Measurements from ENCODE around the gene DNAH12.
"Not testable (repeated sequence)": the region's sequence is repeated elsewhere in the genome, so short reads cannot be mapped to it uniquely, and the experiment has no call there.

DNAH12 gene

DNA sequence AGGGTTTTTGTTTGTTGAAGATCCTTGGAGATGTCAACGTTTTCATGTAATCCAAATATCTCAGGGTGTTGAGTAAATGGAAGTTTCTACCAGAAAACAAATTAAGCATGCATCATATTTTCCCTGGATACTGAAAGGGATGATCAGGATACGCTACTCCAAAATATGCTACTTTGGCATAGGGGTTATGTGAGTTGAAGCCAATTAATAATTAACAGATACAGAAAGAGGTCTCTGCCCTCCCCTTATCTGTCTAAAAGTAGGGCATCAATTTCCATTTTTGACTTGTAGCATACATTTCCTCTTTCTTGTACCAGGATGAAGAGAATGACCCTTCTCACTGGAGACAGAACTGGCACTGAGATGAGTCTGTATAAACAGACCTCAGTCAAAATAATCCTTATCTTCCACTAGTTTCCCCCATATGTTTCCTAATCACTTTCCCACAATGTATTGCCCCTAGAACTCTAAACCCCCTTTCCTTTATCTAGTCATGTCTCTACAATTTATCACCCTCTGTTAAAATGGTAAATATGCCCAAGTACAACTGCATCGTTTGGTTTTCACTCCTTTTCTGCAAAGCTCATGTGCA is 234.3 kb downstream of the DNAH12 start:
- no peak for DNase-seq (ENCODE audit: low read depth, low spot score)

DNA sequence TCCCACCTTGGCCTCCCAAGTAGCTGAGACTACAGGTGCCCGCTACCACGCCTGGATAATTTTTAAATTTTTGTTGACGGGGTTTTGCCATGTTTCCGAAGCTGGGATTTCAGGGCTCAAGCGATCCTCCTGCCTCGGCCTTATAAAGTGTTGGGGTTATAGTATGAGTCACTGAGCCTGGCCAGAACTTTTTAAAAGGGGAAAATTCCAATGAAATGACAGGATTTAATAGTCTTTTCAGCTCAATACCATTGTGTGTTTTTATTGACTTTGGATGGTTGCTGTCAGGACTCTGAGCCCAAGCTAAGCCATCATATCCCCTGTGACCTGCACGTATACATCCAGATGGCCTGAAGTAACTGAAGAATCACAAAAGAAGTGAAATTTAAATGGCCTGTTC is 240.6 kb downstream of the DNAH12 start:
- DNase-seq (ENCODE audit: low read depth, low spot score): not testable (repeated sequence)

DNA sequence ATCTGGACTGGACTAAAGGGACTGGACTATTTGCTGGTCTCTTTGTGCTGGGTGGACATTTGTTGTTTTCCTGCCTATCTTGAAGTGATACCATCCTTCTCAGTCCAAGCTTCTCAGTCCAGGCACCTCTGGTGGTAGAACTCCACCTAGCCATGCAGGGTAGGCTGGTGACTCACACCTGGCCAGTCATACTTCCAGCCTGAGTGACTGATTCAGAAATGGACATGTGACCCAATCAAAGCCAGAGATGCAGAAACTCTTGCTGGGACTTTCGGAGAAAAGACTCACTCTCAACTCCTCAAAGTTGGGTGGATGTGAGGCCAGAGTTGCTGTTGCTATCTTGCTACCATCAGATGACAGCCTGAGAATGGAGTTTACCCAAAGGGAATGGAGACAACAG is 246.1 kb downstream of the DNAH12 start:
- DNase-seq (ENCODE audit: low read depth, low spot score): no peak

GRCh38 chr3:57292897-57293526 is 251.1 kb downstream of the DNAH12 start:
- no peak for DNase-seq (ENCODE audit: low read depth, low spot score)

GRCh38 chr3:57292159-57292896 is 251.8 kb downstream of the DNAH12 start, which contains the start of gene ASB14:
ASB14 (minus strand) TSS chr3:57292685; CDS start chr3:57292033, 652 bp downstream.
- DNase-seq (ENCODE audit: low read depth, low spot score): no peak

- DNase-seq (ENCODE audit: low read depth, low spot score): no peak
These were observed 255.7 kb downstream of the DNAH12 start for GRCh38 chr3:57288403-57288802.

GRCh38 chr3:57287205-57287604 is 256.9 kb downstream of the DNAH12 start:
- no peak for DNase-seq (ENCODE audit: low read depth, low spot score)

GRCh38 chr3:57283334-57283733 is 260.8 kb downstream of the DNAH12 start:
- no peak for DNase-seq (ENCODE audit: low read depth, low spot score)

- DNase-seq (ENCODE audit: low read depth, low spot score): no peak
These were observed 262.4 kb downstream of the DNAH12 start for GRCh38 chr3:57281715-57282114.

GRCh38 chr3:57279685-57280084 is 264.5 kb downstream of the DNAH12 start:
- DNase-seq (ENCODE audit: low read depth, low spot score): no peak

- no peak for DNase-seq (ENCODE audit: low read depth, low spot score)
These were observed 265.9 kb downstream of the DNAH12 start for GRCh38 chr3:57278237-57278636.

GRCh38 chr3:57275393-57275792 is 268.8 kb downstream of the DNAH12 start:
- no peak for DNase-seq (ENCODE audit: low read depth, low spot score)

DNA sequence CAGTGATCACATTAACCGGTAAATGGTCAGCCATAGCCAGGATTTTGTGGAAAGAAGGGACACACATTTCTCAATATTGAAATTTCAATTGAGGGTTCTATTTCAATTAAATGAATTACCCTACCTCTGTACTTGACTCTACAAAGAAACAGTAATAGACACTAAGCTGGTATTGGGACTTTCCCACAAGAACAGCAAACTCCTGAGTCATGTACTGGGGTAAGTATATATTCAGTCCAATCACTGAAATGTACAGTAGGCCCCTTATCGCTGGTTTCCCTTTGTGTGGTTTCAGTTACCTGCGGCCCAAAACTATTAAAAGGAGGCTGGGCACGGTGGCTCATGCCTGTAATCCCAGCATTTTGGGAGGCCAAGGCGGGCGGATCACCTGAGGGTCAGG is 269.3 kb downstream of the DNAH12 start:
- DNase-seq (ENCODE audit: low read depth, low spot score): no peak

DNA sequence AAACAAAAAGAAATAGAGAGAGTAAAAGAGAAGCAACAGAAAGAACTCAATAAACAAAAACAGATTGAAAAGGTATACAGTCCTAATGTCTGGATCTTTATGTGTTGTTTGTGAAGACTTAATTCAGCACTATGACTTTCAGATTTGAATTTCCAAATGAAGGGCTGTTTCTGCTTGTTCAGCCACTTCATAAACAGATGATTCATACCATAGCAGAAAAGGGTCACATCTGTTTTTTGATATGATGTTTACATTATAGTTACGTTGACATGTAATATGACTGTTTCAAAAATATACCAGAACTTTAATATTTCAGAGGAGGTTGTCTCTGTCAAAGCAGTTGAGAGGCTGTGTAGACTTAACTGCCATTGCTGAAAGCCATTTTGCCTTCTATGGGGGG is 275.7 kb downstream of the DNAH12 start:
- no peak for DNase-seq (ENCODE audit: low read depth, low spot score)

DNA sequence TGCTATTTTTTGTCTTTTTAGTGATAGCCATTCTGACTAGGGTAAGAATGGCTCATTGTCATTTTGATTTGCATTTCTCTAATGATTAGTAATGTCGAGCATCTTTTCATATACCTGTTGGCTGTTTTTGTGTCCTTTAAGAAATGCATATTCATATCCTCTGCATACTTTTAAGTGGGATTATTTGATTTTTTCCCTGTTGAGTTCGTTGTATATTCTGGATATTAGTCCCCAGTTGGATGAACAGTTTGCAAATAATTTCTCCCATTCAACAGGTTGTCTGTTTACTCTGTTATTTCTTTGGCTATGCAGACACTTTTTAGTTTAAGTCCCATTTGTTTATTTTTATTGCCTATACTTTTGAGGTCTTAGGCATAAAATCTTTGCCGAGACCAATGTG is 282.2 kb downstream of the DNAH12 start:
- DNase-seq (ENCODE audit: low read depth, low spot score): no peak

DNA sequence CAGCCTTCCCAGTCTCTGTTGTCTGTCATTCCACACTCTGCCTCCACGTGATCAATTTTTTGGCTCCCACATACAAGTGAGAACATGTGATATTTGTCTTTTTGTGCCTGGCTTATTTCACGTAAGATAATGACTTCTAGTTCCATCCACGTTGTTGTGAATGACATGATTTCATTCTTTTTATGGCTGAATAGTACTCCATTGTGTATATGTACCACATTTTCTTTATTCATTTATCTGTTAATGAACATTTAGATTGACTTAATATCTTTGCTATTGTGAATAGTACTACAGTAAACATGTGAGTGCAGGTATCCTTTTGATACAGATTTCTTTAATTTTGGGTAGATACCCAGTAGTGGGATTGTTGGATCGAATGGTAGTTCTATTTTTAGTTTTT is 283.0 kb downstream of the DNAH12 start:
- DNase-seq (ENCODE audit: low read depth, low spot score): no peak

DNA sequence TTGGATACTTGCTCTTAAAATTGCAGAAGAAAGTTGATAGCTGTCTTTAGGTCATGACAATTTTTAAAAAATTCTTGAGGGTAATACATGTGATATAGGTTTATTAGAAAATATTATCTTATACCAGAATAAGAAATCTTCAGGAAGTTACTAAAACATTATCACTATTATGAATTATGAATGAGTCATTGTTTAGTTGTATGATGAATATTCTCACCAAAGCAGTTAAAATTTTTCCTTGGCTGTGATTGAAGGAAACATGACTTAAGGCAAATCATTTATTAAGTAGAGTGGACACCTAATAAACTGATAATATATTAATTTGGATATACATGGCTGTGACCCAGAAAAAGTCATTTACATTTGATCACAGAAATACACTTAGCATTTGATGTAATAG is 286.5 kb downstream of the DNAH12 start:
- DNase-seq (ENCODE audit: low read depth, low spot score): no peak

DNA sequence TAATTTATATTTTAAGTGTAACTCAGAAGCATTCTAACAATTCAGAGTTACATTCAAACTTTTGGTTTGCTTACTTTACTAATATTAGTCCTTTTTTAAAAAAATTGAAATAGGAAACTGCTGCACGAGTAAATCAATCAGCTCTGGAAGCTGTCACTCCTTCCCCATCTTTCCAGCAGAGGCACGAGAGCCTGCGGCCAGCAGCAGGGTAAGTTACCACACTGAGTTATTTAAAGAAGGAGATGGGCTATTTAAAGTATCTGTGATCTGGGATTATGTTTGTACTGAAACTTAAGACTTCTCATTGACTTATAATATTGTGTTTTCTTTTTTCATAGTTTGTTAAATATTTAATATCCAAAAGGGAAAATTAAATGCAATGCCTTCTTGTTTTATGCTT is 287.3 kb downstream of the DNAH12 start:
- no peak for DNase-seq (ENCODE audit: low read depth, low spot score)

DNA sequence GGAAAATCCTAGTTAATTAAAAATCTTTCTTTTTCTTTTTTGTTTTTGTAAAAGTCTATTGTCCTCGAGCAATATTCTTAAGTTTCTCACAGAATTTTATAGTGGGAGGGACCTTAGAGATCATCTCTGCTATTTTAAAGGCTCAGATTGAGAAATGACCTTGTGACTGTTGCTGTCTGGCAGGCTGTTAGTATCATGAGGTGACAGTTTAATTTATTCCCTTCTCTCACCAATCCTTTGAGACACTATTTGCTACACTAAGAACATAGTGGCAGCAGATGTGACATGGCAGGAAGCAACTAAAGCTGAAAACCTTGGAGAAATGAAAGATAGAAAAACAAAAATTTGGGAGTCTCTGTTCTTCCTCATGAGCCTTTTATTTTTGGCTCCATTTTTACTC is 291.7 kb downstream of the DNAH12 start:
- no peak for DNase-seq (ENCODE audit: low read depth, low spot score)

DNA sequence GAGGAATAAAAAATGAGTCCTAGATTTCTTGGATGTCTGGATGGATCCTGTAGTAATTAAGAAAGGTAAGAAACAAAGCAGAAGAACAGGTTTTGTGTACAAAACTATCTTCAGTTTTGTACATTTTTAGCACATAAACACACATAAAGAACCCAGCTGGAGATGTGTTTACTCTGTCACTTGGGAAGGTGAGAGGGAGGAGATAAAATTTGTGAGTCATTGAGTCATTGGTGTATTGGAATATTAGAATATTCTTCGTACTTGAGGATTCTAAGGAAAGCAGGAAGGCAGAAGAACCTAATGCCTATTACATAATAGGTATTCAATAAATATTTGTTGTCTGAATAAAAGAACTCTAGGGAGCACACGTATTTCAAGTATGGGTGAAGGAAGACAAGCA is 299.2 kb downstream of the DNAH12 start:
- DNase-seq (ENCODE audit: low read depth, low spot score): no peak
